ENCODE results near the gene LEMD3. TPM values are rescaled to one million over a fixed set of nuclear protein-coding genes. Genes with fewer than 3 reads are reported as not detected.

LEMD3 gene
- total RNA-seq, 1 donor from 2014 or later = 25.5 TPM

GRCh38 chr12:65266408-65266807, 97.0 kb downstream of the LEMD3 start:
- Histone ChIP-seq H3K36me3 (ENCODE audit: control insufficient read depth, insufficient read depth, low read length) (no peaks in the 10 kb centered on the region), H3K4me3 (ENCODE audit: low read depth, low read length) (no peak overlapping the region), H3K27me3 (ENCODE audit: control insufficient read depth, insufficient read depth, low read length) (no peaks in the 10 kb centered on the region)
- TF ChIP-seq CTCF (IDR thresholded peaks at IDR 0.05; ENCODE audit: insufficient read depth, low read length, poor library complexity, severe bottlenecking) = no peak
- DNase-seq (ENCODE audit: low read depth) = no peak

- Histone ChIP-seq H3K36me3 (ENCODE audit: control insufficient read depth, insufficient read depth, low read length) (no peaks in the 10 kb centered on the region), H3K27me3 (ENCODE audit: control insufficient read depth, insufficient read depth, low read length) (no peaks in the 10 kb centered on the region), H3K4me3 (ENCODE audit: low read depth, low read length) (no peak overlapping the region)
- no peak for TF ChIP-seq CTCF (IDR thresholded peaks at IDR 0.05; ENCODE audit: insufficient read depth, low read length, poor library complexity, severe bottlenecking)
- no peak for DNase-seq (ENCODE audit: low read depth)
Measured at GRCh38 chr12:65269603-65270002, 100.2 kb downstream of the LEMD3 start.

- Histone ChIP-seq H3K36me3 (ENCODE audit: control insufficient read depth, insufficient read depth, low read length) (no peaks in the 10 kb centered on the region), H3K27me3 (ENCODE audit: control insufficient read depth, insufficient read depth, low read length) (no peaks in the 10 kb centered on the region)
Measured at GRCh38 chr12:65274602-65275272, 105.4 kb downstream of the LEMD3 start.

GRCh38 chr12:65275627-65276026, 106.2 kb downstream of the LEMD3 start:
- Histone ChIP-seq H3K36me3 (ENCODE audit: control insufficient read depth, insufficient read depth, low read length) (no peaks in the 10 kb centered on the region), H3K4me3 (ENCODE audit: low read depth, low read length) (no peak overlapping the region), H3K27me3 (ENCODE audit: control insufficient read depth, insufficient read depth, low read length) (no peaks in the 10 kb centered on the region)
- no peak for TF ChIP-seq CTCF (IDR thresholded peaks at IDR 0.05; ENCODE audit: insufficient read depth, low read length, poor library complexity, severe bottlenecking)
- DNase-seq (ENCODE audit: low read depth) = no peak

More at GRCh38 chr12:65274602-65275272, 105.4 kb downstream of the LEMD3 start:
- DNase-seq (ENCODE audit: low read depth) = no peak
- TF ChIP-seq CTCF (IDR thresholded peaks at IDR 0.05; ENCODE audit: insufficient read depth, low read length, poor library complexity, severe bottlenecking) = no peak
- H3K4me3 ChIP-seq (ENCODE audit: low read depth, low read length) = no peak overlapping the region

GRCh38 chr12:65276916-65277530, 107.6 kb downstream of the LEMD3 start:
- DNase-seq (ENCODE audit: low read depth) = no peak
- Histone ChIP-seq H3K4me3 (ENCODE audit: low read depth, low read length) (no peak overlapping the region), H3K27me3 (ENCODE audit: control insufficient read depth, insufficient read depth, low read length) (no peaks in the 10 kb centered on the region), H3K36me3 (ENCODE audit: control insufficient read depth, insufficient read depth, low read length) (no peaks in the 10 kb centered on the region)
- TF ChIP-seq CTCF (IDR thresholded peaks at IDR 0.05; ENCODE audit: insufficient read depth, low read length, poor library complexity, severe bottlenecking) = no peak
